HEK293 (cell line): ENCODE measurements around the gene ZNF33A.

Source experiments
- CTCF ChIP-seq: fragments of 450-650 bp; formaldehyde crosslinking; IDR thresholded peaks from 2 replicates; pipeline ENCODE4 v1.5.1; 2016; ENCODE audit warnings: missing biosample characterization, missing genetic modification characterization
- HOXA7 ChIP-seq: sonication (generic); formaldehyde crosslinking; IDR thresholded peaks from 2 replicates; pipeline ENCODE4 v1.8.1; 2022; ENCODE audit warnings: missing genetic modification reagents, borderline replicate concordance
- SP7 ChIP-seq: fragments of 450-650 bp; formaldehyde crosslinking; IDR thresholded peaks from 2 replicates; pipeline ENCODE4 v1.5.1; 2016; ENCODE audit warnings: missing biosample characterization, missing genetic modification characterization
- YY1 ChIP-seq: fragments of 450-650 bp; formaldehyde crosslinking; IDR thresholded peaks from 2 replicates; pipeline ENCODE4 v1.5.1; 2018; ENCODE audit warnings: missing biosample characterization, missing genetic modification characterization

GRCh38 chr10:38070501-38070900 is 60.0 kb downstream of the ZNF33A start:
- no peak for TF ChIP-seq CTCF
- no peak for TF ChIP-seq HOXA7 (CRISPR knock-in tag)
- no peak for TF ChIP-seq SP7
- TF ChIP-seq YY1 (tag by site-specific recombination) = no peak
